Hepatic stellate cell (primary cell): ENCODE results near the gene ZNF282.

Source experiments
- DNase-seq: peaks from one replicate; pipeline ENCODE4 v3.0.0; 2011; ENCODE audit warnings: low spot score

Gene ZNF282

GRCh38 chr7:149191851-149192250 lies 3.5 kb upstream of the ZNF282 start:
- no peak for DNase-seq

- no peak for DNase-seq
These were observed 557 bp upstream of the ZNF282 start for GRCh38 chr7:149194799-149195179.

- DNase-seq: peak; percentile 33
These were observed 882 bp downstream of the ZNF282 start for GRCh38 chr7:149196151-149196704.

GRCh38 chr7:149196705-149197171 lies 1.4 kb downstream of the ZNF282 start:
- DNase-seq: peak; percentile 62

- DNase-seq: no peak
These were observed 2.3 kb downstream of the ZNF282 start for GRCh38 chr7:149197675-149198074.

GRCh38 chr7:149198161-149198816 lies 2.9 kb downstream of the ZNF282 start:
- no peak for DNase-seq

GRCh38 chr7:149199234-149199995 lies 4.1 kb downstream of the ZNF282 start:
- no peak for DNase-seq

- no peak for DNase-seq
These were observed 7.5 kb downstream of the ZNF282 start for GRCh38 chr7:149202831-149203231.

GRCh38 chr7:149205690-149206381 lies 10.5 kb downstream of the ZNF282 start:
- no peak for DNase-seq

GRCh38 chr7:149207324-149208035 lies 12.1 kb downstream of the ZNF282 start:
- DNase-seq: no peak

- peak; percentile 76 for DNase-seq
These were observed 14.3 kb downstream of the ZNF282 start for GRCh38 chr7:149209518-149210269.

- DNase-seq: no peak
These were observed 15.2 kb downstream of the ZNF282 start for GRCh38 chr7:149210551-149210950.

GRCh38 chr7:149214020-149214720 lies 18.8 kb downstream of the ZNF282 start:
- no peak for DNase-seq

GRCh38 chr7:149216402-149216801 lies 21.1 kb downstream of the ZNF282 start:
- no peak for DNase-seq

- DNase-seq: no peak
These were observed 22.2 kb downstream of the ZNF282 start for GRCh38 chr7:149217570-149217969.

- DNase-seq: no peak
These were observed 23.4 kb downstream of the ZNF282 start for GRCh38 chr7:149218469-149219420.

GRCh38 chr7:149220534-149220933 lies 25.2 kb downstream of the ZNF282 start:
- peak; percentile 54 for DNase-seq

- no peak for DNase-seq
These were observed 27.8 kb downstream of the ZNF282 start for GRCh38 chr7:149223176-149223575.

GRCh38 chr7:149223761-149224160 lies 28.4 kb downstream of the ZNF282 start:
- no peak for DNase-seq
